ENCODE results near the gene ZNF224. TPM values are rescaled to one million over a fixed set of nuclear protein-coding genes. Genes with fewer than 3 reads are reported as not detected.

The ZNF224 gene
- total and polyA plus RNA-seq, 10 of the 15 experiments (the other 5 are each of a cell fraction or from before 2014, with no cell fraction given): 6.8 to 39.4 (median 17.2) TPM

DNA sequence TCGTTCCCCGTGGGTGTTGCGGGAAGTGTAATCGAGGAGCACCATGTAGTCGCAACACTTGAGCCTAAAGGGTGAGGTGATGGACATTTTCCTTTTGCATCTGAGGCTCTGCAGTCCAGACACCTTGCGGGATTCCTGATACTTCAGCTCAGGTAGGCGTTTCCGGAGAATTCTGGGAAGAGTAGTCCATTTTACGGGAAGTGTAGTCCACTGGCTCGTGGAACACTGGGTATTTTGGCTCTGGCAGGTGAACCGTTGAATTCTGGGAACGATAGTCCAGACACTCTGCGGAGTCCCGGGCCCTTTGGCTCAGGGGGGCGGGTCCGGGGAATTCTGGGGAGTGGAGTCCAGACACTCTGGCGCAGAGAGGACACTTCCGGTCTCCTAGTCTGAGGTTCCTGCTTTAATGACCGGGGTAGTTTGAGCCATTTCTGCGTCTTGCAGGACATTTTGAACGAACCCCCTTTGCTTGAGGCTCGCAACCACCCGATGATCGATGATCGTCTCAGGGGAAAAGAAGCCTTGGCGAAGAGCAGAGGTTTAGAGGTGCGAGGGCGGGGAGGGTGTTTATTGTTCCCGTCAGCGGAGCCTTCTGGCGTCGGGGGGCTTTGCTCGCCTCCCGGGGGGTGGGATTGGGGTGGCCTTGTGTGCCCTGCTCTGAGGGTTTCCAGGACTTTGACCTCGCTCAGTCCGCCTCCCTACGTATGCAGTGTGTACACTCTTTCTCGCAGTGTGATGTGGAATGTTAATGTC, 42.3 kb upstream of the ZNF224 start, which contains the start of gene ZNF223 (continued):
- TF ChIP-seq, protein P1, sequence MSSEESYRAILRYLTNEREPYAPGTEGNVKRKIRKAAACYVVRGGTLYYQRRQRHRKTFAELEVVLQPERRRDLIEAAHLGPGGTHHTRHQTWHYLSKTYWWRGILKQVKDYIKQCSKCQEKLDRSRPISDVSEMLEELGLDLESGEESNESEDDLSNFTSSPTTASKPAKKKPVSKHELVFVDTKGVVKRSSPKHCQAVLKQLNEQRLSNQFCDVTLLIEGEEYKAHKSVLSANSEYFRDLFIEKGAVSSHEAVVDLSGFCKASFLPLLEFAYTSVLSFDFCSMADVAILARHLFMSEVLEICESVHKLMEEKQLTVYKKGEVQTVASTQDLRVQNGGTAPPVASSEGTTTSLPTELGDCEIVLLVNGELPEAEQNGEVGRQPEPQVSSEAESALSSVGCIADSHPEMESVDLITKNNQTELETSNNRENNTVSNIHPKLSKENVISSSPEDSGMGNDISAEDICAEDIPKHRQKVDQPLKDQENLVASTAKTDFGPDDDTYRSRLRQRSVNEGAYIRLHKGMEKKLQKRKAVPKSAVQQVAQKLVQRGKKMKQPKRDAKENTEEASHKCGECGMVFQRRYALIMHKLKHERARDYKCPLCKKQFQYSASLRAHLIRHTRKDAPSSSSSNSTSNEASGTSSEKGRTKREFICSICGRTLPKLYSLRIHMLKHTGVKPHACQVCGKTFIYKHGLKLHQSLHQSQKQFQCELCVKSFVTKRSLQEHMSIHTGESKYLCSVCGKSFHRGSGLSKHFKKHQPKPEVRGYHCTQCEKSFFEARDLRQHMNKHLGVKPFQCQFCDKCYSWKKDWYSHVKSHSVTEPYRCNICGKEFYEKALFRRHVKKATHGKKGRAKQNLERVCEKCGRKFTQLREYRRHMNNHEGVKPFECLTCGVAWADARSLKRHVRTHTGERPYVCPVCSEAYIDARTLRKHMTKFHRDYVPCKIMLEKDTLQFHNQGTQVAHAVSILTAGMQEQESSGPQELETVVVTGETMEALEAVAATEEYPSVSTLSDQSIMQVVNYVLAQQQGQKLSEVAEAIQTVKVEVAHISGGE (CRISPR knock-in tag; IDR thresholded peaks at IDR 0.05): peak; percentile 85
- TF ChIP-seq, protein P2, sequence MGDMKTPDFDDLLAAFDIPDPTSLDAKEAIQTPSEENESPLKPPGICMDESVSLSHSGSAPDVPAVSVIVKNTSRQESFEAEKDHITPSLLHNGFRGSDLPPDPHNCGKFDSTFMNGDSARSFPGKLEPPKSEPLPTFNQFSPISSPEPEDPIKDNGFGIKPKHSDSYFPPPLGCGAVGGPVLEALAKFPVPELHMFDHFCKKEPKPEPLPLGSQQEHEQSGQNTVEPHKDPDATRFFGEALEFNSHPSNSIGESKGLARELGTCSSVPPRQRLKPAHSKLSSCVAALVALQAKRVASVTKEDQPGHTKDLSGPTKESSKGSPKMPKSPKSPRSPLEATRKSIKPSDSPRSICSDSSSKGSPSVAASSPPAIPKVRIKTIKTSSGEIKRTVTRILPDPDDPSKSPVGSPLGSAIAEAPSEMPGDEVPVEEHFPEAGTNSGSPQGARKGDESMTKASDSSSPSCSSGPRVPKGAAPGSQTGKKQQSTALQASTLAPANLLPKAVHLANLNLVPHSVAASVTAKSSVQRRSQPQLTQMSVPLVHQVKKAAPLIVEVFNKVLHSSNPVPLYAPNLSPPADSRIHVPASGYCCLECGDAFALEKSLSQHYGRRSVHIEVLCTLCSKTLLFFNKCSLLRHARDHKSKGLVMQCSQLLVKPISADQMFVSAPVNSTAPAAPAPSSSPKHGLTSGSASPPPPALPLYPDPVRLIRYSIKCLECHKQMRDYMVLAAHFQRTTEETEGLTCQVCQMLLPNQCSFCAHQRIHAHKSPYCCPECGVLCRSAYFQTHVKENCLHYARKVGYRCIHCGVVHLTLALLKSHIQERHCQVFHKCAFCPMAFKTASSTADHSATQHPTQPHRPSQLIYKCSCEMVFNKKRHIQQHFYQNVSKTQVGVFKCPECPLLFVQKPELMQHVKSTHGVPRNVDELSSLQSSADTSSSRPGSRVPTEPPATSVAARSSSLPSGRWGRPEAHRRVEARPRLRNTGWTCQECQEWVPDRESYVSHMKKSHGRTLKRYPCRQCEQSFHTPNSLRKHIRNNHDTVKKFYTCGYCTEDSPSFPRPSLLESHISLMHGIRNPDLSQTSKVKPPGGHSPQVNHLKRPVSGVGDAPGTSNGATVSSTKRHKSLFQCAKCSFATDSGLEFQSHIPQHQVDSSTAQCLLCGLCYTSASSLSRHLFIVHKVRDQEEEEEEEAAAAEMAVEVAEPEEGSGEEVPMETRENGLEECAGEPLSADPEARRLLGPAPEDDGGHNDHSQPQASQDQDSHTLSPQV (IDR thresholded peaks at IDR 0.05): no peak
- TF ChIP-seq SUPT20H (IDR thresholded peaks at IDR 0.05; ENCODE audit: borderline replicate concordance, control insufficient read depth, low read depth, low read length) (no peak), POLR2A (IDR thresholded peaks at IDR 0.05; ENCODE audit: low read depth, low read length) (no peak), GABPA (IDR thresholded peaks at IDR 0.05; ENCODE audit: low read depth) (peak; percentile 64), HDAC6 (IDR thresholded peaks at IDR 0.05; ENCODE audit: unreplicated experiment) (no peak), MYC (IDR thresholded peaks at IDR 0.05; ENCODE audit: insufficient read depth, insufficient read length, insufficient replicate concordance, low read length, severe bottlenecking) (no peak), PAX5 (IDR thresholded peaks at IDR 0.05; ENCODE audit: borderline replicate concordance, low read depth, low read length) (no peak), RCOR1 (conservative IDR thresholded peaks at IDR 0.05; ENCODE audit: low read depth, low read length) (no peak), POU2F2 (IDR thresholded peaks at IDR 0.05; ENCODE audit: borderline replicate concordance, low read depth, low read length) (peak; percentile 26; the same call in 1 of the 3 replicates), SMC3 (IDR thresholded peaks at IDR 0.05; ENCODE audit: borderline replicate concordance, low read length) (no peak; the same call in 1 of the 2 replicates), SIX5 (IDR thresholded peaks at IDR 0.05; ENCODE audit: low read depth, low read length, severe bottlenecking) (peak; percentile 62)
- TF ChIP-seq, protein P3, sequence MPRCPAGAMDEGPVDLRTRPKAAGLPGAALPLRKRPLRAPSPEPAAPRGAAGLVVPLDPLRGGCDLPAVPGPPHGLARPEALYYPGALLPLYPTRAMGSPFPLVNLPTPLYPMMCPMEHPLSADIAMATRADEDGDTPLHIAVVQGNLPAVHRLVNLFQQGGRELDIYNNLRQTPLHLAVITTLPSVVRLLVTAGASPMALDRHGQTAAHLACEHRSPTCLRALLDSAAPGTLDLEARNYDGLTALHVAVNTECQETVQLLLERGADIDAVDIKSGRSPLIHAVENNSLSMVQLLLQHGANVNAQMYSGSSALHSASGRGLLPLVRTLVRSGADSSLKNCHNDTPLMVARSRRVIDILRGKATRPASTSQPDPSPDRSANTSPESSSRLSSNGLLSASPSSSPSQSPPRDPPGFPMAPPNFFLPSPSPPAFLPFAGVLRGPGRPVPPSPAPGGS (IDR thresholded peaks at IDR 0.05; ENCODE audit: borderline replicate concordance, insufficient read depth, low read depth, low read length, poor library complexity, severe bottlenecking): no peak
- TF ChIP-seq, protein P4, sequence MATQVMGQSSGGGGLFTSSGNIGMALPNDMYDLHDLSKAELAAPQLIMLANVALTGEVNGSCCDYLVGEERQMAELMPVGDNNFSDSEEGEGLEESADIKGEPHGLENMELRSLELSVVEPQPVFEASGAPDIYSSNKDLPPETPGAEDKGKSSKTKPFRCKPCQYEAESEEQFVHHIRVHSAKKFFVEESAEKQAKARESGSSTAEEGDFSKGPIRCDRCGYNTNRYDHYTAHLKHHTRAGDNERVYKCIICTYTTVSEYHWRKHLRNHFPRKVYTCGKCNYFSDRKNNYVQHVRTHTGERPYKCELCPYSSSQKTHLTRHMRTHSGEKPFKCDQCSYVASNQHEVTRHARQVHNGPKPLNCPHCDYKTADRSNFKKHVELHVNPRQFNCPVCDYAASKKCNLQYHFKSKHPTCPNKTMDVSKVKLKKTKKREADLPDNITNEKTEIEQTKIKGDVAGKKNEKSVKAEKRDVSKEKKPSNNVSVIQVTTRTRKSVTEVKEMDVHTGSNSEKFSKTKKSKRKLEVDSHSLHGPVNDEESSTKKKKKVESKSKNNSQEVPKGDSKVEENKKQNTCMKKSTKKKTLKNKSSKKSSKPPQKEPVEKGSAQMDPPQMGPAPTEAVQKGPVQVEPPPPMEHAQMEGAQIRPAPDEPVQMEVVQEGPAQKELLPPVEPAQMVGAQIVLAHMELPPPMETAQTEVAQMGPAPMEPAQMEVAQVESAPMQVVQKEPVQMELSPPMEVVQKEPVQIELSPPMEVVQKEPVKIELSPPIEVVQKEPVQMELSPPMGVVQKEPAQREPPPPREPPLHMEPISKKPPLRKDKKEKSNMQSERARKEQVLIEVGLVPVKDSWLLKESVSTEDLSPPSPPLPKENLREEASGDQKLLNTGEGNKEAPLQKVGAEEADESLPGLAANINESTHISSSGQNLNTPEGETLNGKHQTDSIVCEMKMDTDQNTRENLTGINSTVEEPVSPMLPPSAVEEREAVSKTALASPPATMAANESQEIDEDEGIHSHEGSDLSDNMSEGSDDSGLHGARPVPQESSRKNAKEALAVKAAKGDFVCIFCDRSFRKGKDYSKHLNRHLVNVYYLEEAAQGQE (IDR thresholded peaks at IDR 0.05; ENCODE audit: low read depth, low read length): no peak
